Astrocyte (in vitro differentiated cells and primary cell): ENCODE data around the gene DFFB. TPM values are rescaled to one million over a fixed set of nuclear protein-coding genes. Genes with fewer than 3 reads are reported as not detected.
A peak's percentile ranks its signal among the peaks of the same experiment; 100 is the strongest.

ENCODE experiments used
- DNase-seq: peaks from one replicate; pipeline ENCODE4 v3.0.0-alpha.2; 2010; ENCODE audit warnings: low read depth
- FAIRE-seq: peaks from 2 replicates; lab custom pipeline; 2011; peaks lifted over from hg19 to GRCh38; lab: Jason Lieb, UNC
- H2AFZ ChIP-seq: 2 replicates; pipeline ENCODE4 v1.6.0; 2012; ENCODE audit warnings: low read depth, low read length, inconsistent platforms
- H3K27ac ChIP-seq: 2 replicates; pipeline ENCODE4 v1.5.1; 2011; ENCODE audit warnings: low read depth, low read length, inconsistent platforms
- H3K27me3 ChIP-seq: 2 replicates; pipeline ENCODE4 v1.6.0; 2011; ENCODE audit warnings: low read length, inconsistent platforms; ENCODE audit not compliant: insufficient read depth
- H3K36me3 ChIP-seq: 2 replicates; pipeline ENCODE4 v1.5.1; 2011; ENCODE audit warnings: low read length, inconsistent platforms; ENCODE audit not compliant: insufficient read depth
- H3K4me1 ChIP-seq: 2 replicates; pipeline ENCODE4 v1.5.1; 2011; ENCODE audit warnings: low read length, inconsistent platforms; ENCODE audit not compliant: insufficient read depth
- H3K4me2 ChIP-seq: 2 replicates; pipeline ENCODE4 v1.6.0; 2012; ENCODE audit warnings: low read length, inconsistent platforms
- H3K4me3 ChIP-seq: 2 replicates; pipeline ENCODE4 v1.5.1; 2011; ENCODE audit warnings: low read depth, mild to moderate bottlenecking, low read length, inconsistent platforms; ENCODE audit not compliant: insufficient read depth
- H3K79me2 ChIP-seq: 2 replicates; pipeline ENCODE4 v1.6.0; 2012; ENCODE audit warnings: mild to moderate bottlenecking, low read length, inconsistent platforms; ENCODE audit not compliant: insufficient read depth
- H3K9ac ChIP-seq: 2 replicates; pipeline ENCODE4 v1.6.0; 2012; ENCODE audit warnings: mild to moderate bottlenecking, low read length, inconsistent platforms
- H3K9me3 ChIP-seq: 2 replicates; pipeline ENCODE4 v1.5.1; 2012; ENCODE audit warnings: low read depth, mild to moderate bottlenecking, low read length, inconsistent platforms; ENCODE audit not compliant: insufficient read depth
- H4K20me1 ChIP-seq: 2 replicates; pipeline ENCODE4 v1.6.0; 2012; ENCODE audit warnings: low read length, inconsistent platforms; ENCODE audit not compliant: insufficient read depth
- H3K27ac Mint-ChIP-seq: one replicate; pipeline ENCODE4 v1.8.0; 2021; ENCODE audit warnings: mild to moderate bottlenecking, mixed read lengths; ENCODE audit not compliant: unreplicated experiment
- H3K27me3 Mint-ChIP-seq: one replicate; pipeline ENCODE4 v1.8.0; 2021; ENCODE audit warnings: low read depth, mixed read lengths; ENCODE audit not compliant: unreplicated experiment
- H3K36me3 Mint-ChIP-seq: one replicate; pipeline ENCODE4 v1.8.0; 2021; ENCODE audit warnings: low read depth, mixed read lengths; ENCODE audit not compliant: unreplicated experiment
- H3K4me1 Mint-ChIP-seq: one replicate; pipeline ENCODE4 v1.8.0; 2021; ENCODE audit warnings: low read depth, mixed read lengths; ENCODE audit not compliant: unreplicated experiment
- H3K4me3 Mint-ChIP-seq: one replicate; pipeline ENCODE4 v1.8.0; 2021; ENCODE audit warnings: mild to moderate bottlenecking, moderate library complexity, mixed read lengths; ENCODE audit not compliant: unreplicated experiment
- H3K9me3 Mint-ChIP-seq: one replicate; pipeline ENCODE4 v1.8.0; 2021; ENCODE audit warnings: mild to moderate bottlenecking, mixed read lengths; ENCODE audit not compliant: unreplicated experiment
- EZH2 ChIP-seq: IDR thresholded peaks from 2 replicates; pipeline ENCODE4 v1.6.1; 2012; ENCODE audit warnings: mild to moderate bottlenecking, low read length, inconsistent platforms; ENCODE audit not compliant: insufficient read depth
- total RNA-seq: library from RNA; stranded (reverse); gene quantifications from 2 replicates; pipeline ENCODE4 v1.2.1, GENCODE V29; 2021
- TF ChIP-seq, protein P1 (sequence below): IDR thresholded peaks from 2 replicates; pipeline ENCODE4 v1.5.1; 2011; ENCODE audit warnings: low read depth, mild to moderate bottlenecking, inconsistent platforms, low read length, moderate library complexity; ENCODE audit not compliant: insufficient read depth

The DFFB gene
- total RNA-seq, 1 donor from 2014 or later: 7.4 TPM

DNA sequence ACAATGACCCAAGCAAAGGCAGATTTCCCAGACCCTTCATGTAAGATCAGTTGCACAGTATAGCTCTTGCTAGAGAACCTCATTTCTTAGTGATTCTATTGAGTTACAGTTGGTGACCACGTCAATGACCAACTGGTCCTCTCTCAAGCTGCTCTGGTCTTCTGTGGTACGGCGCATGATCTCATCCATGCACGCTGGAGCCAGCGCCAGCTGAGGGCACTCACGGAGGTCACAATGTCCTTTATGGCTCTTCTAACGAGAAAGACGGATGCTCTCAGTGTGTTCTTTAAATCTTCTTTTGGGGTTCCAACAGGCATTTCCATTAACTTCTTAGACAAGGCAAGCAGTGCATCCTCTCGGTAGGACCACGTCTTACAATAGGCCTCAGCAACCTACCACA is 22.6 kb upstream of the DFFB start:
- peaks cover 33% of the 10 kb centered on the region for H3K36me3 Mint-ChIP-seq
- Histone ChIP-seq H3K4me2 (no peak overlapping the region), H4K20me1 (no peaks in the 10 kb centered on the region), H3K4me1 (no peaks in the 10 kb centered on the region), H3K4me3 (no peak overlapping the region), H3K36me3 (peaks cover 32% of the 10 kb centered on the region), H3K9me3 (no peaks in the 10 kb centered on the region), H3K27me3 (no peaks in the 10 kb centered on the region), H3K79me2 (no peaks in the 10 kb centered on the region), H2AFZ (no peak overlapping the region), H3K9ac (no peak overlapping the region), H3K27ac (no peak overlapping the region)
- FAIRE-seq: no peak
- H3K9me3 Mint-ChIP-seq: no peaks in the 10 kb centered on the region
- no peak for TF ChIP-seq EZH2
- TF ChIP-seq, protein P1, sequence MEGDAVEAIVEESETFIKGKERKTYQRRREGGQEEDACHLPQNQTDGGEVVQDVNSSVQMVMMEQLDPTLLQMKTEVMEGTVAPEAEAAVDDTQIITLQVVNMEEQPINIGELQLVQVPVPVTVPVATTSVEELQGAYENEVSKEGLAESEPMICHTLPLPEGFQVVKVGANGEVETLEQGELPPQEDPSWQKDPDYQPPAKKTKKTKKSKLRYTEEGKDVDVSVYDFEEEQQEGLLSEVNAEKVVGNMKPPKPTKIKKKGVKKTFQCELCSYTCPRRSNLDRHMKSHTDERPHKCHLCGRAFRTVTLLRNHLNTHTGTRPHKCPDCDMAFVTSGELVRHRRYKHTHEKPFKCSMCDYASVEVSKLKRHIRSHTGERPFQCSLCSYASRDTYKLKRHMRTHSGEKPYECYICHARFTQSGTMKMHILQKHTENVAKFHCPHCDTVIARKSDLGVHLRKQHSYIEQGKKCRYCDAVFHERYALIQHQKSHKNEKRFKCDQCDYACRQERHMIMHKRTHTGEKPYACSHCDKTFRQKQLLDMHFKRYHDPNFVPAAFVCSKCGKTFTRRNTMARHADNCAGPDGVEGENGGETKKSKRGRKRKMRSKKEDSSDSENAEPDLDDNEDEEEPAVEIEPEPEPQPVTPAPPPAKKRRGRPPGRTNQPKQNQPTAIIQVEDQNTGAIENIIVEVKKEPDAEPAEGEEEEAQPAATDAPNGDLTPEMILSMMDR: no peak
- H3K27me3 Mint-ChIP-seq: no peaks in the 10 kb centered on the region
- H3K27ac Mint-ChIP-seq: no peak overlapping the region
- no peaks in the 10 kb centered on the region for H3K4me1 Mint-ChIP-seq
- no peak for DNase-seq
- H3K4me3 Mint-ChIP-seq: no peak overlapping the region

DNA sequence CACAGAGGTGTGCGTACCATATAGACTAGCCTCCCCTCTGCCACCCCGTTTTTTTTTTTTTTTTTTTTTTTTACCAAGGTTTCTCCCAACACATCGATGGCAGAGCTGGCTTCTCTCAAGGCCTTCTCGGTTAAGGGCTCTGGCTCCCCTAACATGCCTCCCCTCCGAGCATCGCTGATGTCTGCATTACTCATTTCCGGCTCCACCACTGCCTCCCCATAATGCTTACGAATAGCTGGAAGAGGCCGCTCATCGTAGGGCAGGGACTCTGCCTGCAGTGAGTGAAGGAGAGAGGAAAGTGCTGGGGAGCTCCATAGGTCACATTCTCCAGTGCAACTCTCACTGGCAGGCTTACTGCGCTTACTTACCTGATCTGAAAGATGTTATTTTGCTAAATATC is 20.9 kb upstream of the DFFB start:
- peaks cover 32% of the 10 kb centered on the region for H3K36me3 ChIP-seq
- no peaks in the 10 kb centered on the region for H3K27me3 Mint-ChIP-seq
- no peak overlapping the region for H2AFZ ChIP-seq

DNA sequence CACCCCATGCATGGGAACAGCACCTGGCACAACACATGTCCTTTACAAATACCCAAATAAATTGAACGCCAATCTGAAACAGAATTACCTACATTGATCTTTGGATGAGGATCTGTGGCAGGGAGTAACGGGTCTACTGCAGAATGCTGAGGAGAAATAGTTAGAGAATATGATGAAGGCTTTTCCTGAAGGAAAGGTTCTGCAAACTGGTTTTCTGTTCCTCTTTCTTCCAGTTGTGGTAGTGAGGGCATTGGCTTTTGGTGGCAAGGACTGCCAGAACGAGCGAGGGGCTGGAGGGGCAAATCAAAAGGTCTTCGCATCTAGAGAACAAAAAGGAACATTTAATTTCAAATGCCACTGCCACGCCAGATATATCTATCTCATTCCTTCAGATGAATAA is 20.1 kb upstream of the DFFB start:
- Histone ChIP-seq H3K4me1 (no peaks in the 10 kb centered on the region), H3K27me3 (no peaks in the 10 kb centered on the region), H3K4me2 (no peak overlapping the region), H3K4me3 (no peak overlapping the region), H4K20me1 (no peaks in the 10 kb centered on the region), H3K36me3 (peaks cover 25% of the 10 kb centered on the region), H3K79me2 (no peaks in the 10 kb centered on the region), H3K9me3 (no peaks in the 10 kb centered on the region), H2AFZ (no peak overlapping the region), H3K9ac (no peak overlapping the region), H3K27ac (no peak overlapping the region)
- DNase-seq (no peak), FAIRE-seq (no peak)
- no peak for TF ChIP-seq EZH2
- TF ChIP-seq, protein P1: no peak
- H3K9me3 Mint-ChIP-seq: no peaks in the 10 kb centered on the region
- H3K27me3 Mint-ChIP-seq: no peaks in the 10 kb centered on the region
- no peaks in the 10 kb centered on the region for H3K4me1 Mint-ChIP-seq
- peaks cover 36% of the 10 kb centered on the region for H3K36me3 Mint-ChIP-seq
- no peak overlapping the region for H3K4me3 Mint-ChIP-seq
- no peak overlapping the region for H3K27ac Mint-ChIP-seq

More for the DNA sequence above, 20.9 kb upstream of the DFFB start:
- no peak overlapping the region for H3K27ac Mint-ChIP-seq
- no peak overlapping the region for H3K4me2 ChIP-seq
- no peaks in the 10 kb centered on the region for H3K9me3 Mint-ChIP-seq
- no peaks in the 10 kb centered on the region for H3K9me3 ChIP-seq
- H3K4me3 Mint-ChIP-seq: no peak overlapping the region
- peaks cover 36% of the 10 kb centered on the region for H3K36me3 Mint-ChIP-seq
- H4K20me1 ChIP-seq: no peaks in the 10 kb centered on the region
- H3K9ac ChIP-seq: no peak overlapping the region
- H3K27me3 ChIP-seq: no peaks in the 10 kb centered on the region
- H3K79me2 ChIP-seq: no peaks in the 10 kb centered on the region
- no peaks in the 10 kb centered on the region for H3K4me1 Mint-ChIP-seq
- FAIRE-seq (no peak), DNase-seq (peak; percentile 56)
- no peaks in the 10 kb centered on the region for H3K4me1 ChIP-seq
- H3K4me3 ChIP-seq: no peak overlapping the region
- TF ChIP-seq, protein P1: no peak
- no peak for TF ChIP-seq EZH2
- H3K27ac ChIP-seq: no peak overlapping the region
